MV-4-11 (cell line): ENCODE data around the gene ANGPTL8.

Source experiments
- DNase-seq: peaks from one replicate; lab custom pipeline; 2025; lab: John Stamatoyannopoulos, UW

Gene ANGPTL8

GRCh38 chr19:11291415-11291814 lies 52.0 kb downstream of the ANGPTL8 start:
- peak; percentile 52 for DNase-seq
